ENCODE measurements around the gene DNAH10.
A peak's percentile ranks its signal among the peaks of the same experiment; 100 is the strongest.

The DNAH10 gene

GRCh38 chr12:123956249-123956648 is 194.1 kb downstream of the DNAH10 start:
- no CpG with 5 or more reads among the region's 9 CpGs for WGBS, 2 donors (ENCODE audit: extremely low coverage in 2 of 2, insufficient read length in 2 of 2, insufficient replicate concordance in 1 of 2)
- H3K4me1 ChIP-seq (ENCODE audit: control insufficient read depth in 2 of 2, insufficient read depth in 1 of 2, low read depth in 1 of 2, low read length in 2 of 2): peaks cover 0 to 9% of the 10 kb centered on the region in 2 donors
- no peak overlapping the region for H4K91ac ChIP-seq (ENCODE audit: low read depth, low read length, poor library complexity)
- no peak overlapping the region for H3K14ac ChIP-seq (ENCODE audit: low read length)
- peaks cover 0 to 2% (median 0%) of the 10 kb centered on the region in 3 experiments for H3K27me3 ChIP-seq (ENCODE audit: control insufficient read depth in 3 of 3, insufficient read depth in 3 of 3, low read depth in 1 of 3, low read length in 3 of 3)
- H3K23ac ChIP-seq (ENCODE audit: low read depth, low read length, poor library complexity): no peak overlapping the region
- DNase-seq (ENCODE audit: low spot score): no peak
- H3K79me1 ChIP-seq (ENCODE audit: low read depth, low read length): no peaks in the 10 kb centered on the region
- H3K4ac ChIP-seq (ENCODE audit: low read length): no peak overlapping the region
- H3K36me3 ChIP-seq (replicated peaks in 1 of 2; ENCODE audit: control insufficient read depth in 2 of 2, insufficient read depth in 2 of 2, low read length in 2 of 2): peaks cover 0 to 2% of the 10 kb centered on the region in 2 donors
- no peak overlapping the region for H3K4me2 ChIP-seq (ENCODE audit: insufficient read depth, low read length, poor library complexity, severe bottlenecking)
- H3K9ac ChIP-seq (ENCODE audit: low read depth, low read length, poor library complexity): no peak overlapping the region
- H2AK5ac ChIP-seq (ENCODE audit: low read depth, low read length): no peak overlapping the region
- no peaks in the 10 kb centered on the region for H3K9me3 ChIP-seq (replicated peaks in 1 of 2; ENCODE audit: control insufficient read depth in 2 of 2, insufficient read depth in 1 of 2, low read depth in 1 of 2, low read length in 2 of 2)
- no peak overlapping the region for H2BK12ac ChIP-seq (ENCODE audit: low read length)
- H2BK5ac ChIP-seq (ENCODE audit: low read length): no peak overlapping the region
- no peak overlapping the region for H3K4me3 ChIP-seq (ENCODE audit: low read length in 2 of 2)
- H4K8ac ChIP-seq (ENCODE audit: low read depth, low read length): no peak overlapping the region
- no peak overlapping the region for H3K18ac ChIP-seq (ENCODE audit: low read length)
- H2BK120ac ChIP-seq (ENCODE audit: low read depth, low read length): no peak overlapping the region
- no peak overlapping the region for H2BK15ac ChIP-seq (ENCODE audit: low read length)
- H3K27ac ChIP-seq (replicated peaks; ENCODE audit: low read length): no peak overlapping the region
- no peak overlapping the region for H2AFZ ChIP-seq (ENCODE audit: low read length)

DNA sequence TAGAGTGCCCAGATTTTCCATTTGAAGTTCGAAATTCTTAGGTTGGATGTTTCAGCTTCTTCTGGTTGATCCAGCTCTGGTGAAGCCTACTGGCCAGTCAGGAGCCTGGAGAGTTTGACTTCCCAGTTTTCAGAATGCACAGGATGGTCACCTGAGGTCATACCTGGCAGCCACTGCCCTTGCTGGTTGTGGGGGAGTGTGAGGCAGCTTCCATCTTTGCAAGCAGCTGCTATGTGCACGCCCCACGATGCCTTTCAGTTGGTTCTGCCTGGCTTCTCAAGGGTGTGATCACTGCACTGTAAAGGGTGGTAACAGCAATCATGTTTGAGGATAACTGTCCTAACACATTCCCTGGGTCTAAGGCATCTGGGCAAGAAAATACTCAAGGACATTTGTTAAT is 195.1 kb downstream of the DNAH10 start:
- no peak overlapping the region for H3K9ac ChIP-seq (ENCODE audit: low read depth, low read length, poor library complexity)
- H3K27ac ChIP-seq (replicated peaks; ENCODE audit: low read length): no peak overlapping the region
- no peaks in the 10 kb centered on the region for H3K9me3 ChIP-seq (replicated peaks in 1 of 2; ENCODE audit: control insufficient read depth in 2 of 2, insufficient read depth in 1 of 2, low read depth in 1 of 2, low read length in 2 of 2)
- H3K36me3 ChIP-seq (replicated peaks in 1 of 2; ENCODE audit: control insufficient read depth in 2 of 2, insufficient read depth in 2 of 2, low read length in 2 of 2): peaks cover 0 to 2% of the 10 kb centered on the region in 2 donors
- no peak for DNase-seq (ENCODE audit: low spot score)
- no peak overlapping the region for H2BK120ac ChIP-seq (ENCODE audit: low read depth, low read length)
- H2BK15ac ChIP-seq (ENCODE audit: low read length): no peak overlapping the region
- no peak overlapping the region for H2AFZ ChIP-seq (ENCODE audit: low read length)
- no peak overlapping the region for H2AK5ac ChIP-seq (ENCODE audit: low read depth, low read length)
- WGBS, 2 donors (ENCODE audit: extremely low coverage in 2 of 2, insufficient read length in 2 of 2, insufficient replicate concordance in 1 of 2): no CpG with 5 or more reads among the region's 3 CpGs
- H3K4me3 ChIP-seq (ENCODE audit: low read length in 2 of 2): no peak overlapping the region
- no peak overlapping the region for H3K23ac ChIP-seq (ENCODE audit: low read depth, low read length, poor library complexity)
- H3K14ac ChIP-seq (ENCODE audit: low read length): peak overlapping the region; percentile 59
- no peak overlapping the region for H2BK5ac ChIP-seq (ENCODE audit: low read length)
- H3K79me1 ChIP-seq (ENCODE audit: low read depth, low read length): no peaks in the 10 kb centered on the region
- H3K18ac ChIP-seq (ENCODE audit: low read length): no peak overlapping the region
- H3K4me1 ChIP-seq (ENCODE audit: control insufficient read depth in 2 of 2, insufficient read depth in 1 of 2, low read depth in 1 of 2, low read length in 2 of 2): peaks cover 0 to 4% of the 10 kb centered on the region in 2 donors
- H2BK12ac ChIP-seq (ENCODE audit: low read length): no peak overlapping the region
- H4K8ac ChIP-seq (ENCODE audit: low read depth, low read length): no peak overlapping the region
- H3K4me2 ChIP-seq (ENCODE audit: insufficient read depth, low read length, poor library complexity, severe bottlenecking): no peak overlapping the region
- peaks cover 0 to 2% (median 0%) of the 10 kb centered on the region in 3 experiments for H3K27me3 ChIP-seq (ENCODE audit: control insufficient read depth in 3 of 3, insufficient read depth in 3 of 3, low read depth in 1 of 3, low read length in 3 of 3)
- no peak overlapping the region for H3K4ac ChIP-seq (ENCODE audit: low read length)
- H4K91ac ChIP-seq (ENCODE audit: low read depth, low read length, poor library complexity): no peak overlapping the region

- Histone ChIP-seq H3K4me2 (ENCODE audit: insufficient read depth, low read length, poor library complexity, severe bottlenecking) (no peak overlapping the region), H3K9me3 (replicated peaks in 1 of 2; ENCODE audit: control insufficient read depth in 2 of 2, insufficient read depth in 1 of 2, low read depth in 1 of 2, low read length in 2 of 2) (no peaks in the 10 kb centered on the region), H2AK5ac (ENCODE audit: low read depth, low read length) (no peak overlapping the region), H2BK5ac (ENCODE audit: low read length) (no peak overlapping the region), H3K18ac (ENCODE audit: low read length) (no peak overlapping the region), H3K14ac (ENCODE audit: low read length) (no peak overlapping the region), H2BK12ac (ENCODE audit: low read length) (no peak overlapping the region), H2BK120ac (ENCODE audit: low read depth, low read length) (no peak overlapping the region), H3K4ac (ENCODE audit: low read length) (no peak overlapping the region), H2BK15ac (ENCODE audit: low read length) (no peak overlapping the region), H4K91ac (ENCODE audit: low read depth, low read length, poor library complexity) (no peak overlapping the region), H4K8ac (ENCODE audit: low read depth, low read length) (no peak overlapping the region), H3K4me1 (ENCODE audit: control insufficient read depth in 2 of 2, insufficient read depth in 1 of 2, low read depth in 1 of 2, low read length in 2 of 2) (peaks cover 0 to 8% of the 10 kb centered on the region in 2 donors), H3K4me3 (ENCODE audit: low read length in 2 of 2) (no peak overlapping the region), H2AFZ (ENCODE audit: low read length) (no peak overlapping the region), H3K27me3 (ENCODE audit: control insufficient read depth in 3 of 3, insufficient read depth in 3 of 3, low read depth in 1 of 3, low read length in 3 of 3) (peaks cover 0 to 2% (median 0%) of the 10 kb centered on the region in 3 experiments), H3K9ac (ENCODE audit: low read depth, low read length, poor library complexity) (no peak overlapping the region), H3K79me1 (ENCODE audit: low read depth, low read length) (no peaks in the 10 kb centered on the region), H3K27ac (replicated peaks; ENCODE audit: low read length) (no peak overlapping the region), H3K36me3 (replicated peaks in 1 of 2; ENCODE audit: control insufficient read depth in 2 of 2, insufficient read depth in 2 of 2, low read length in 2 of 2) (peaks cover 0 to 2% of the 10 kb centered on the region in 2 donors), H3K23ac (ENCODE audit: low read depth, low read length, poor library complexity) (no peak overlapping the region)
- WGBS, 2 donors (ENCODE audit: extremely low coverage in 2 of 2, insufficient read length in 2 of 2, insufficient replicate concordance in 1 of 2): no CpG with 5 or more reads among the region's 8 CpGs
- no peak for DNase-seq (ENCODE audit: low spot score)
Measured at GRCh38 chr12:123958462-123958861, 196.4 kb downstream of the DNAH10 start.

GRCh38 chr12:123958876-123959275 is 196.8 kb downstream of the DNAH10 start:
- H2BK12ac ChIP-seq (ENCODE audit: low read length): no peak overlapping the region
- no peak overlapping the region for H3K27ac ChIP-seq (replicated peaks; ENCODE audit: low read length)
- H2BK120ac ChIP-seq (ENCODE audit: low read depth, low read length): no peak overlapping the region

More at GRCh38 chr12:123958876-123959275, 196.8 kb downstream of the DNAH10 start:
- Histone ChIP-seq H3K4me2 (ENCODE audit: insufficient read depth, low read length, poor library complexity, severe bottlenecking) (no peak overlapping the region), H2BK5ac (ENCODE audit: low read length) (no peak overlapping the region), H3K4ac (ENCODE audit: low read length) (no peak overlapping the region), H3K23ac (ENCODE audit: low read depth, low read length, poor library complexity) (no peak overlapping the region), H2AFZ (ENCODE audit: low read length) (no peak overlapping the region), H3K79me1 (ENCODE audit: low read depth, low read length) (no peaks in the 10 kb centered on the region), H4K8ac (ENCODE audit: low read depth, low read length) (no peak overlapping the region), H3K4me1 (ENCODE audit: control insufficient read depth in 2 of 2, insufficient read depth in 1 of 2, low read depth in 1 of 2, low read length in 2 of 2) (peaks cover 0 to 8% of the 10 kb centered on the region in 2 donors), H3K36me3 (replicated peaks in 1 of 2; ENCODE audit: control insufficient read depth in 2 of 2, insufficient read depth in 2 of 2, low read length in 2 of 2) (peaks cover 0 to 2% of the 10 kb centered on the region in 2 donors), H3K27me3 (ENCODE audit: control insufficient read depth in 3 of 3, insufficient read depth in 3 of 3, low read depth in 1 of 3, low read length in 3 of 3) (peaks cover 0 to 2% (median 0%) of the 10 kb centered on the region in 3 experiments), H4K91ac (ENCODE audit: low read depth, low read length, poor library complexity) (no peak overlapping the region), H3K9me3 (replicated peaks in 1 of 2; ENCODE audit: control insufficient read depth in 2 of 2, insufficient read depth in 1 of 2, low read depth in 1 of 2, low read length in 2 of 2) (no peaks in the 10 kb centered on the region), H3K4me3 (ENCODE audit: low read length in 2 of 2) (no peak overlapping the region), H3K9ac (ENCODE audit: low read depth, low read length, poor library complexity) (no peak overlapping the region), H2BK15ac (ENCODE audit: low read length) (no peak overlapping the region), H3K18ac (ENCODE audit: low read length) (no peak overlapping the region), H3K14ac (ENCODE audit: low read length) (no peak overlapping the region), H2AK5ac (ENCODE audit: low read depth, low read length) (no peak overlapping the region)
- no peak for DNase-seq (ENCODE audit: low spot score)
- no CpG with 5 or more reads among the region's 9 CpGs for WGBS, 2 donors (ENCODE audit: extremely low coverage in 2 of 2, insufficient read length in 2 of 2, insufficient replicate concordance in 1 of 2)

Measured in neuronal stem cell (in vitro differentiated cells).